Mesenchymal stem cell (in vitro differentiated cells and primary cell): ENCODE measurements around the gene KCNK13.
A peak's percentile ranks its signal among the peaks of the same experiment; 100 is the strongest.
"Not testable (repeated sequence)": the region's sequence is repeated elsewhere in the genome, so short reads cannot be mapped to it uniquely, and the experiment has no call there.

ENCODE experiments used
- DNase-seq: peaks from one replicate; pipeline ENCODE4 v3.0.0-alpha.2; 2013
- H2AFZ ChIP-seq: one replicate; pipeline ENCODE4 v1.6.1; 2013; ENCODE audit warnings: low read depth, mild to moderate bottlenecking, control low read depth, inconsistent platforms, low read length, moderate library complexity
- H2AK5ac ChIP-seq: 2 replicates; pipeline ENCODE4 v1.6.1; 2013; ENCODE audit warnings: low read length, moderate library complexity, mild to moderate bottlenecking, inconsistent platforms; ENCODE audit not compliant: severe bottlenecking
- H2BK120ac ChIP-seq: one replicate; pipeline ENCODE4 v1.6.1; 2013; ENCODE audit warnings: low read depth, mild to moderate bottlenecking, inconsistent platforms, low read length, moderate library complexity
- H2BK12ac ChIP-seq, 2 experiments: one replicate each; pipeline ENCODE4 v1.6.1; 2013; ENCODE audit warnings: inconsistent platforms in 2 of 2, low read length in 2 of 2, mild to moderate bottlenecking in 2 of 2, moderate library complexity in 2 of 2, control low read depth in 1 of 2
- H2BK15ac ChIP-seq: one replicate; pipeline ENCODE4 v1.6.1; 2013; ENCODE audit warnings: mild to moderate bottlenecking, low read depth, inconsistent platforms; ENCODE audit not compliant: poor library complexity, severe bottlenecking
- H2BK5ac ChIP-seq: 2 replicates; pipeline ENCODE4 v1.6.1; 2013; ENCODE audit warnings: low read depth, mild to moderate bottlenecking, low read length, control low read depth, inconsistent platforms; ENCODE audit not compliant: poor library complexity, severe bottlenecking
- H3K14ac ChIP-seq, 2 experiments: one replicate each; pipeline ENCODE4 v1.6.1; 2013; ENCODE audit warnings: inconsistent platforms in 2 of 2, low read length in 2 of 2, control low read depth in 1 of 2, mild to moderate bottlenecking in 1 of 2, moderate library complexity in 1 of 2
- H3K18ac ChIP-seq, 2 experiments: one replicate each; pipeline ENCODE4 v1.6.1; 2013; ENCODE audit warnings: inconsistent platforms in 2 of 2, low read length in 2 of 2, control low read depth in 1 of 2, low read depth in 1 of 2, mild to moderate bottlenecking in 1 of 2
- H3K23ac ChIP-seq, 2 experiments: one replicate each; pipeline ENCODE4 v1.6.1; 2013; ENCODE audit warnings: inconsistent platforms in 2 of 2, low read length in 2 of 2, mild to moderate bottlenecking in 2 of 2, moderate library complexity in 2 of 2, control low read depth in 1 of 2
- H3K27ac ChIP-seq: 2 replicates; pipeline ENCODE4 v1.5.1; 2013; ENCODE audit warnings: mild to moderate bottlenecking, moderate library complexity, low read length, control low read depth, inconsistent platforms; ENCODE audit not compliant: poor library complexity, severe bottlenecking
- H3K27me3 ChIP-seq, 2 experiments: 2 replicates each; pipeline versions ENCODE4 v1.6.1 to v1.7.0; 2013; ENCODE audit warnings: low read length in 2 of 2, mild to moderate bottlenecking in 2 of 2, moderate library complexity in 2 of 2, control low read depth in 1 of 2, inconsistent platforms in 1 of 2; ENCODE audit not compliant: control insufficient read depth in 1 of 2, insufficient read depth in 1 of 2
- H3K36me3 ChIP-seq, 2 experiments: 2 replicates each; pipeline versions ENCODE4 v1.6.1 to v1.7.0; 2013; ENCODE audit warnings: low read length in 2 of 2, control low read depth in 1 of 2, inconsistent platforms in 1 of 2, low read depth in 1 of 2, mild to moderate bottlenecking in 1 of 2; ENCODE audit not compliant: insufficient read depth in 2 of 2, control insufficient read depth in 1 of 2
- H3K4ac ChIP-seq, 2 experiments: one replicate each; pipeline ENCODE4 v1.6.1; 2013; ENCODE audit warnings: inconsistent platforms in 2 of 2, low read length in 2 of 2, mild to moderate bottlenecking in 2 of 2, moderate library complexity in 2 of 2, control low read depth in 1 of 2, low read depth in 1 of 2
- H3K4me1 ChIP-seq: 2 replicates; pipeline ENCODE4 v1.6.1; 2013; ENCODE audit warnings: low read depth, low read length, control low read depth; ENCODE audit not compliant: control insufficient read depth, insufficient read depth
- H3K4me2 ChIP-seq: 2 replicates; pipeline ENCODE4 v1.6.1; 2013; ENCODE audit warnings: low read length, mild to moderate bottlenecking, inconsistent platforms; ENCODE audit not compliant: poor library complexity, severe bottlenecking
- H3K4me3 ChIP-seq, 2 experiments: 2 replicates each; pipeline versions ENCODE4 v1.5.1 to v1.7.0; 2013; ENCODE audit warnings: low read length in 2 of 2, mild to moderate bottlenecking in 2 of 2, control low read depth in 1 of 2, low read depth in 1 of 2; ENCODE audit not compliant: insufficient read depth in 1 of 2
- H3K79me1 ChIP-seq: replicated peaks from 2 replicates; pipeline ENCODE4 v1.6.1; 2013; ENCODE audit warnings: mild to moderate bottlenecking, control low read depth, low read length, inconsistent platforms; ENCODE audit not compliant: poor library complexity, severe bottlenecking
- H3K9ac ChIP-seq: 2 replicates; pipeline ENCODE4 v1.7.0; 2013; ENCODE audit warnings: mild to moderate bottlenecking, low read length, moderate library complexity
- H3K9me3 ChIP-seq: 2 replicates; pipeline ENCODE4 v1.7.0; 2013; ENCODE audit warnings: mild to moderate bottlenecking, low read length; ENCODE audit not compliant: control insufficient read depth
- H4K8ac ChIP-seq: one replicate; pipeline ENCODE4 v1.6.1; 2013; ENCODE audit warnings: inconsistent platforms, mild to moderate bottlenecking, low read length, moderate library complexity
- H4K91ac ChIP-seq: one replicate; pipeline ENCODE4 v1.6.1; 2013; ENCODE audit warnings: mild to moderate bottlenecking, low read length, inconsistent platforms
- WGBS: methylation state at CpG from one replicate; pipeline ENCODE4 v1.1.7; 2013; ENCODE audit warnings: mixed read lengths; 5-methylcytosine and 5-hydroxymethylcytosine counted together

KCNK13 gene

DNA sequence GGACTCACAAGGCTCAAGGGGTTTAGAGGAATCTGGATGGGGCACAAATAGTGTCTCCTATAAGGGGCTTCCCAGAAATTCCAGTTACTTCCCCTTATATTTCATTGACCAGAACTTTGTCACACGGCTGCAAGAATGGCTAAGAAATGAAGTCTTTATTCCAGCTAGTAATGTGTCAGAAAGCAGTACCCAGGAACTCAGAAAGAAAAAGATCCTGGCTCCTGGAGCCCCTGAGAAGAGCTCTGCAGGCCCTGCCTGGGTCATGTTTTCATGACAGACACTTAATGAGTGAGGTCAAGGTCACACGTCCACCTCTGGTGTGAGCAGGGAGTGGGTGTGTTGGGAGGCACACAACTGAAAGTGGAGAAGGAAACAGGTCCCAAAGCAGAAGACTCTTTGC is 17.8 kb downstream of the KCNK13 start:
- Histone ChIP-seq H3K27me3 (peaks cover 8 to 28% of the 10 kb centered on the region in 2 experiments), H3K79me1 (no peaks in the 10 kb centered on the region), H3K4me2 (no peak overlapping the region), H4K8ac (no peak overlapping the region), H2BK15ac (no peak overlapping the region), H3K27ac (no peak overlapping the region), H3K4ac (no peak overlapping the region), H3K4me3 (no peak overlapping the region), H2BK120ac (no peak overlapping the region), H2AFZ (no peak overlapping the region), H4K91ac (no peak overlapping the region), H2AK5ac (no peak overlapping the region), H3K9me3 (no peaks in the 10 kb centered on the region), H2BK5ac (no peak overlapping the region), H3K23ac (no peak overlapping the region), H3K36me3 (no peaks in the 10 kb centered on the region), H2BK12ac (no peak overlapping the region), H3K9ac (no peak overlapping the region), H3K14ac (no peak overlapping the region), H3K18ac (no peak overlapping the region), H3K4me1 (no peaks in the 10 kb centered on the region)
- WGBS = 83% methylated on average over 2 of the region's 2 CpGs
- DNase-seq = no peak

DNA sequence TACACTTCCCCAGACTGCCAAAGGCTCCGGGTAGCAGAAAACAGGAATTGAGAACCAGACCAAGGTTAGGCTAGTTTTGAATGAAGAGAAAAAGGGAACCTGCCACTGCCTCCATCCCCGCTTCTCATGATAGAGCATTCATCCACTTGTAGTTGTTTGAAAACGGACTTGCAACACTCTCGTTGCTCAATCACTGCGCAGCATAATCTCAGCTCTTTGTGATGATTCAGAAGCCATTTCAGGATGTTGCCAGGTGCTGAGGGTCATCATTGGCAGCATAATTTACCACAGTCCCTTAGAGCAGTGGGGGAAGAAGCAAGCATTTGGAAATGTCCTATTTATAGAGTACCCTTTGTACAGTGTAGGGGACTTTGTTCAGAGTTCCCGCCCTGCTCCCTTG is 25.6 kb downstream of the KCNK13 start:
- Histone ChIP-seq H3K36me3 (no peaks in the 10 kb centered on the region), H2AK5ac (no peak overlapping the region), H2BK12ac (no peak overlapping the region), H2AFZ (no peak overlapping the region), H3K4me2 (no peak overlapping the region), H3K23ac (no peak overlapping the region), H2BK5ac (no peak overlapping the region), H3K18ac (no peak overlapping the region), H2BK15ac (no peak overlapping the region), H3K27me3 (peaks cover 3% of the 10 kb centered on the region in 2 experiments), H2BK120ac (no peak overlapping the region), H3K4me3 (no peak overlapping the region), H4K91ac (no peak overlapping the region), H3K14ac (no peak overlapping the region), H3K79me1 (no peaks in the 10 kb centered on the region), H3K9ac (no peak overlapping the region), H3K9me3 (no peaks in the 10 kb centered on the region), H3K27ac (no peak overlapping the region), H4K8ac (no peak overlapping the region), H3K4me1 (no peaks in the 10 kb centered on the region), H3K4ac (no peak overlapping the region)
- WGBS = 83% methylated on average over 6 of the region's 6 CpGs
- DNase-seq = peak; percentile 29

DNA sequence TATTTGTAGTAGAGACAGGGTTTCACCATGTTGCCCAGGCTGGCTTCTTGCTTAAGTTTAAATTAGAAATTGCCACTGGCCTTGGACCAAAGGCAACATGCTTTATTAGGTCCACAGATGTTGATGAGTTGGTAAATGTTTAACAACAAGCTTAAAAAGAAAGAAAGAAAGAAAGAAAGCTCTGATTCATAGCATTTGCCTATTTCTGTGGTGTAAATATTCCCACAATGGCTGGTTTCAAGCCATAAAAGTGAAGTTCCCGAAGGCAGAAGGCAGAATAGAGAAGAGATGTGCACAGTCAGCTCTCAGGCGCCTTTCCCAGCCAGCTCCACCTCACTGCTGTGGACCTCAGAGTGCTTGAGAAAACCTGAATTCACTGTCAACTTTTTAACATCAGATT is 26.4 kb downstream of the KCNK13 start:
- Histone ChIP-seq H3K4me1 (no peaks in the 10 kb centered on the region), H2BK5ac (no peak overlapping the region), H3K4me2 (no peak overlapping the region), H3K4ac (no peak overlapping the region), H2BK12ac (no peak overlapping the region), H3K36me3 (no peaks in the 10 kb centered on the region), H3K27ac (no peak overlapping the region), H3K23ac (no peak overlapping the region), H2AFZ (no peak overlapping the region), H4K8ac (no peak overlapping the region), H3K79me1 (no peaks in the 10 kb centered on the region), H3K18ac (no peak overlapping the region), H2AK5ac (no peak overlapping the region), H2BK120ac (no peak overlapping the region), H3K9ac (no peak overlapping the region), H3K9me3 (no peaks in the 10 kb centered on the region), H2BK15ac (no peak overlapping the region), H3K4me3 (no peak overlapping the region), H3K14ac (no peak overlapping the region), H4K91ac (no peak overlapping the region), H3K27me3 (peaks cover 3% of the 10 kb centered on the region in 2 experiments)
- WGBS = 43% methylated on average over 1 of the region's 2 CpGs
- DNase-seq = no peak

DNA sequence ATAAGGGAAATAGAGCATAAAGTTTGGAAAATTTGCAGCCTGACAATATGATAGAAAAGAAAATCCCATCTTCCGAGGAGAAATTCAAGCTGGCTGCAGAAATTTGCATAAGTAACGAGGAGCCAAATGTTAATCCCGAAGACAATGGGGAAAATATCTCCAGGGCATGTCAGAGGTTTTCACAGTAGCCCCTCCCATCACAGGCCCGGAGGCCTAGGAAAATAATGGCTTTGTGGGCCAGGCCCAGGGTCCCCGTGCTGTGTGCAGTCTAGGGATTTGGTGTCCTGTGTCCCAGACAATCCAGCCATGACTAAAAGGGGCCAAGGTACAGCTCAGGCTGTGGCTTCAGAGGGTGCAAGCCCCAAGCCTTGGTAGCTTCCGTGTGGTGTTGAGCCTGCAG is 27.7 kb downstream of the KCNK13 start:
- H3K27me3 ChIP-seq, H3K79me1 ChIP-seq, H2AK5ac ChIP-seq, H3K4me2 ChIP-seq, H2BK12ac ChIP-seq, H3K27ac ChIP-seq, H3K4me1 ChIP-seq, H3K18ac ChIP-seq, H2BK120ac ChIP-seq, DNase-seq, H3K4ac ChIP-seq, H4K91ac ChIP-seq, H3K9ac ChIP-seq, H3K36me3 ChIP-seq, H2BK5ac ChIP-seq, H3K4me3 ChIP-seq, H3K14ac ChIP-seq, H4K8ac ChIP-seq, H2AFZ ChIP-seq, H3K9me3 ChIP-seq, H2BK15ac ChIP-seq, H3K23ac ChIP-seq: not testable (repeated sequence)
- 31% methylated on average over 6 of the region's 6 CpGs for WGBS
